GM12891 (cell line): ENCODE measurements around the gene TMEM255B.

ENCODE experiments used
- POLR2A ChIP-seq: IDR thresholded peaks from 2 replicates; pipeline ENCODE4 v1.6.1; 2011; ENCODE audit warnings: low read depth, low read length, control low read depth
- POLR2AphosphoS5 ChIP-seq: IDR thresholded peaks from 2 replicates; pipeline ENCODE4 v1.6.1; 2011; ENCODE audit warnings: low read depth, low read length, control low read depth
- TAF1 ChIP-seq: IDR thresholded peaks from 2 replicates; pipeline ENCODE4 v1.6.1; 2011; ENCODE audit warnings: low read depth, low read length, control low read depth

DNA sequence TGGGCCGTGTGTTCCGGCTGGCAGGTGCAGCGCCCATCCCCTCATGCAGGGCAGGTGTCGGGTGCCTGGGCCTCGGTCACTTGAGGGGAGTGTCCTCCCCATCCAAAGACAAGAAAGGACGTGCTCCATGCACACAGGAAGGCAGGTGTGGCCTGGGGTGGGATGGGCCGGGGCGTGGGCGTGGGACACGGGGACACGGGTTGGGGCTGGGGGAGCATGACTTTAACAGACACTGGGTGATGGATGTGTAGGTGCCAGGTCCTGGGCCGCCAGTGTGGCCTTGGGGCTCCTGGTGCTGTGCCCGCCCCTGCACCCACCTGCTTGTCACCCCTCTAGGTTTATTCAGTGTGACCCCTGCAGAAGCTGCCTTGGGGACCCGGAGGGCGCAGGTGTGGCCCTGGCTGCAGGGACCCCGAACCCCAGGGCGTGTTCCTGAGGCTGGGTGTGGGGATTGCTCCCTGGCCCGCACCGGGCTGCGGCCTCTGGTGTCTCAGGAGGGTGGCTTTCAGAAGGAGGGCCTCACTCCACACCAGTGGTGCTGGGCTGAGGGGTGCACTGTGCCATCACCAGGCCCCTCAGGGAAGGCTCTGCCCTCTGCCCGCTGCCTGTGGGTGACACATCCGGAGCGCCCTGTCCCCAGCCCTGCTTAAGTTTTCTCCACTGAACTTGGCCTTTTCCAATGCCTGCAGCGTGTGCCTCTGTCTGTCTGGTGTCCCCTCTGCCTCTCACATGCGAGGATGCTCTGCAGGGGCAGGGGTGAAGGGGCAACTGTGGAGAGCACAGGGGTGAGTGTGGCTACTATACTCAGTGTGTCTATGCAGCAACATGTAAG lies 5.2 kb downstream of the TMEM255B start:
- TF ChIP-seq POLR2AphosphoS5 = no peak
- TF ChIP-seq TAF1 = no peak
- no peak for TF ChIP-seq POLR2A
